ENCODE data around the gene INO80. TPM values are rescaled to one million over a fixed set of nuclear protein-coding genes. Genes with fewer than 3 reads are reported as not detected.

The INO80 gene
- total RNA-seq, 4 donors from 2014 or later: 22.3 to 44.3 (median 31.1) TPM

- TF ChIP-seq POLR2A (IDR thresholded peaks at IDR 0.05): no peak
- TF ChIP-seq, protein P1, sequence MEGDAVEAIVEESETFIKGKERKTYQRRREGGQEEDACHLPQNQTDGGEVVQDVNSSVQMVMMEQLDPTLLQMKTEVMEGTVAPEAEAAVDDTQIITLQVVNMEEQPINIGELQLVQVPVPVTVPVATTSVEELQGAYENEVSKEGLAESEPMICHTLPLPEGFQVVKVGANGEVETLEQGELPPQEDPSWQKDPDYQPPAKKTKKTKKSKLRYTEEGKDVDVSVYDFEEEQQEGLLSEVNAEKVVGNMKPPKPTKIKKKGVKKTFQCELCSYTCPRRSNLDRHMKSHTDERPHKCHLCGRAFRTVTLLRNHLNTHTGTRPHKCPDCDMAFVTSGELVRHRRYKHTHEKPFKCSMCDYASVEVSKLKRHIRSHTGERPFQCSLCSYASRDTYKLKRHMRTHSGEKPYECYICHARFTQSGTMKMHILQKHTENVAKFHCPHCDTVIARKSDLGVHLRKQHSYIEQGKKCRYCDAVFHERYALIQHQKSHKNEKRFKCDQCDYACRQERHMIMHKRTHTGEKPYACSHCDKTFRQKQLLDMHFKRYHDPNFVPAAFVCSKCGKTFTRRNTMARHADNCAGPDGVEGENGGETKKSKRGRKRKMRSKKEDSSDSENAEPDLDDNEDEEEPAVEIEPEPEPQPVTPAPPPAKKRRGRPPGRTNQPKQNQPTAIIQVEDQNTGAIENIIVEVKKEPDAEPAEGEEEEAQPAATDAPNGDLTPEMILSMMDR (IDR thresholded peaks at IDR 0.05): no peak
- no peak overlapping the region for H3K4me3 ChIP-seq (ENCODE audit: low read depth, poor library complexity, severe bottlenecking)
- WGBS, 2 donors: 95 to 97% methylated on average over 5 of the region's 5 CpGs
- intact Hi-C loops (cut with DNase I; ENCODE audit: low total_unique reads): no loop called here
- peak in 1 of 2 donors; percentile 7 for DNase-seq (ENCODE audit: low spot score in 2 of 2)
Observed at GRCh38 chr15:40984406-40984805, 131.7 kb downstream of the INO80 start.

GRCh38 chr15:40982855-40983254, 133.2 kb downstream of the INO80 start:
- intact Hi-C loops (cut with DNase I; ENCODE audit: low total_unique reads): no loop called here
- no peak for TF ChIP-seq POLR2A (IDR thresholded peaks at IDR 0.05)
- TF ChIP-seq, protein P1 (IDR thresholded peaks at IDR 0.05): no peak
- peak in 1 of 2 donors; percentile 68 for DNase-seq (ENCODE audit: low spot score in 2 of 2)
- H3K4me3 ChIP-seq (ENCODE audit: low read depth, poor library complexity, severe bottlenecking): no peak overlapping the region
- 84% methylated on average over 8 to 13 of the region's 13 CpGs for WGBS, 2 donors

GRCh38 chr15:40981186-40981585, 134.9 kb downstream of the INO80 start:
- WGBS, 2 donors: 52 to 59% methylated on average over 3 of the region's 3 CpGs
- no peak for TF ChIP-seq POLR2A (IDR thresholded peaks at IDR 0.05)
- TF ChIP-seq, protein P1 (IDR thresholded peaks at IDR 0.05): no peak
- intact Hi-C loops (cut with DNase I; ENCODE audit: low total_unique reads): no loop called here

GRCh38 chr15:40978562-40978961, 137.5 kb downstream of the INO80 start:
- DNase-seq (ENCODE audit: low spot score in 2 of 2): no peak
- no peak for TF ChIP-seq POLR2A (IDR thresholded peaks at IDR 0.05)
- TF ChIP-seq, protein P1 (IDR thresholded peaks at IDR 0.05): no peak
- intact Hi-C loops (cut with DNase I; ENCODE audit: low total_unique reads): no loop called here
- H3K4me3 ChIP-seq (ENCODE audit: low read depth, poor library complexity, severe bottlenecking): no peak overlapping the region
- WGBS, 2 donors: 96 to 98% methylated on average over 4 of the region's 4 CpGs

More at GRCh38 chr15:40981186-40981585, 134.9 kb downstream of the INO80 start:
- peak in 1 of 2 donors; percentile 53 for DNase-seq (ENCODE audit: low spot score in 2 of 2)
- no peak overlapping the region for H3K4me3 ChIP-seq (ENCODE audit: low read depth, poor library complexity, severe bottlenecking)

- no peak for TF ChIP-seq POLR2A (IDR thresholded peaks at IDR 0.05)
- TF ChIP-seq, protein P1 (IDR thresholded peaks at IDR 0.05): no peak
- DNase-seq (ENCODE audit: low spot score in 2 of 2): no peak
- H3K4me3 ChIP-seq (ENCODE audit: low read depth, poor library complexity, severe bottlenecking): no peak overlapping the region
- 78 to 88% methylated on average over 1 to 2 of the region's 2 CpGs for WGBS, 2 donors
- intact Hi-C loops (cut with DNase I; ENCODE audit: low total_unique reads): no loop called here
Observed at GRCh38 chr15:40978141-40978540, 137.9 kb downstream of the INO80 start.

DNA sequence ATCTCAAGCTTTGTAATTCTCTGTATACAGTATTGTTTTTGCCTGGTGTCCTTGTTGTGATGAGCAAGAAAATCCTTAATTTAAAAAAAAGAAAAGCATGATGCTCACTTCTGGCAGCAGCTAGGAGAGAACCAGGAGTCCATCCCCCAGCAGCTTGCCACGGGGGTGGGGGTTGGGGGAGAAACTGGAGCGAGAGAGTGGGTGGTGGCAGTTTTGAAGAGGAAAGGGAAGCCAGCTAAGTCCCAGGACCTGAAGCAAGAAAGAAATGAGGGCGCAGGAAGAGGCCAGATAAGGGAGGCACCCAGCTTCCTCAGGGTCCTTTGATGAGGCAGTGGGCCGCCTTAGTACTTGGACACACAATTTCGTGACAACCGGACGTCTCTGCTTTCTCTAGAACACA, 139.3 kb downstream of the INO80 start:
- DNase-seq (ENCODE audit: low spot score in 2 of 2): no peak
- 69 to 74% methylated on average over 7 of the region's 7 CpGs for WGBS, 2 donors
- TF ChIP-seq, protein P1 (IDR thresholded peaks at IDR 0.05): no peak
- TF ChIP-seq POLR2A (IDR thresholded peaks at IDR 0.05): no peak
- no peak overlapping the region for H3K4me3 ChIP-seq (ENCODE audit: low read depth, poor library complexity, severe bottlenecking)
- intact Hi-C loops (cut with DNase I; ENCODE audit: low total_unique reads): no loop called here
